ENCODE measurements around the gene OPRPN.

The OPRPN gene

GRCh38 chr4:70397580-70397979, at the start of gene OPRPN:
OPRPN (plus strand) TSS chr4:70397940; CDS start chr4:70399286, 1,346 bp downstream.
- Histone ChIP-seq H4K20me1 (ENCODE audit: insufficient read depth) (no peaks in the 10 kb centered on the region), H3K4me2 (no peak within 1 kb of the TSS), H3K27me3 (ENCODE audit: insufficient read depth, low read depth) (no peaks in the 10 kb centered on the region), H3K4me1 (ENCODE audit: low read depth, poor library complexity, severe bottlenecking) (peaks cover 12% of the 10 kb centered on the region), H3K36me3 (ENCODE audit: insufficient read depth) (no peaks in the 10 kb centered on the region), H3K9ac (no peak within 1 kb of the TSS), H3K27ac (no peak within 1 kb of the TSS), H3K4me3 (IDR thresholded peaks at IDR 0.05; ENCODE audit: insufficient read depth, low read depth, low read length) (no peak within 1 kb of the TSS), H3K79me2 (ENCODE audit: insufficient read depth, low read depth) (no peaks in the 10 kb centered on the region), H2AFZ (ENCODE audit: low read depth) (no peak within 1 kb of the TSS)
- no peak for TF ChIP-seq CTCF (conservative IDR thresholded peaks at IDR 0.05; ENCODE audit: low read depth, low read length)

GRCh38 chr4:70356185-70356584, 41.6 kb upstream of the OPRPN start:
- Histone ChIP-seq H3K27ac (no peak overlapping the region), H3K4me3 (IDR thresholded peaks at IDR 0.05; ENCODE audit: insufficient read depth, low read depth, low read length) (no peak overlapping the region), H3K27me3 (ENCODE audit: insufficient read depth, low read depth) (no peaks in the 10 kb centered on the region), H3K4me2 (no peak overlapping the region), H4K20me1 (ENCODE audit: insufficient read depth) (no peaks in the 10 kb centered on the region), H3K79me2 (ENCODE audit: insufficient read depth, low read depth) (no peaks in the 10 kb centered on the region), H2AFZ (ENCODE audit: low read depth) (no peak overlapping the region), H3K36me3 (ENCODE audit: insufficient read depth) (no peaks in the 10 kb centered on the region), H3K4me1 (ENCODE audit: low read depth, poor library complexity, severe bottlenecking) (no peaks in the 10 kb centered on the region), H3K9ac (no peak overlapping the region)
- TF ChIP-seq CTCF (conservative IDR thresholded peaks at IDR 0.05; ENCODE audit: low read depth, low read length), result no peak

- TF ChIP-seq CTCF (conservative IDR thresholded peaks at IDR 0.05; ENCODE audit: low read depth, low read length), result no peak
- no peaks in the 10 kb centered on the region for H3K36me3 ChIP-seq (ENCODE audit: insufficient read depth)
- no peak overlapping the region for H3K4me3 ChIP-seq (IDR thresholded peaks at IDR 0.05; ENCODE audit: insufficient read depth, low read depth, low read length)
- H3K27ac ChIP-seq, result no peak overlapping the region
- H3K9ac ChIP-seq, result no peak overlapping the region
- no peaks in the 10 kb centered on the region for H3K79me2 ChIP-seq (ENCODE audit: insufficient read depth, low read depth)
- no peaks in the 10 kb centered on the region for H4K20me1 ChIP-seq (ENCODE audit: insufficient read depth)
- no peaks in the 10 kb centered on the region for H3K4me1 ChIP-seq (ENCODE audit: low read depth, poor library complexity, severe bottlenecking)
- no peaks in the 10 kb centered on the region for H3K27me3 ChIP-seq (ENCODE audit: insufficient read depth, low read depth)
- H3K4me2 ChIP-seq, result no peak overlapping the region
- no peak overlapping the region for H2AFZ ChIP-seq (ENCODE audit: low read depth)
Measured at GRCh38 chr4:70359115-70359661, 38.6 kb upstream of the OPRPN start.

- no peak within 1 kb of the TSS for H2AFZ ChIP-seq (ENCODE audit: low read depth)
- no peak within 1 kb of the TSS for H3K9ac ChIP-seq
- H3K4me2 ChIP-seq, result no peak within 1 kb of the TSS
- H3K27ac ChIP-seq, result no peak within 1 kb of the TSS
- no peak within 1 kb of the TSS for H3K4me3 ChIP-seq (IDR thresholded peaks at IDR 0.05; ENCODE audit: insufficient read depth, low read depth, low read length)
- no peaks in the 10 kb centered on the region for H3K36me3 ChIP-seq (ENCODE audit: insufficient read depth)
- TF ChIP-seq CTCF (conservative IDR thresholded peaks at IDR 0.05; ENCODE audit: low read depth, low read length), result no peak
- H3K27me3 ChIP-seq (ENCODE audit: insufficient read depth, low read depth), result no peaks in the 10 kb centered on the region
- no peaks in the 10 kb centered on the region for H4K20me1 ChIP-seq (ENCODE audit: insufficient read depth)
- no peaks in the 10 kb centered on the region for H3K79me2 ChIP-seq (ENCODE audit: insufficient read depth, low read depth)
- no peaks in the 10 kb centered on the region for H3K4me1 ChIP-seq (ENCODE audit: low read depth, poor library complexity, severe bottlenecking)
Measured at GRCh38 chr4:70360460-70360859, 37.3 kb upstream of the OPRPN start, which contains the start of gene SMR3A. SMR3A (plus strand) TSS chr4:70360760; CDS start chr4:70362116, 1,356 bp downstream.
